C4-2B (cell line): Measurements from ENCODE around the gene TBCB.

Experiments used
- CTCF ChIP-seq: fragments of 450-650 bp; conservative IDR thresholded peaks from 2 replicates; pipeline ENCODE4 v1.5.1; 2017; ENCODE audit warnings: mild to moderate bottlenecking
- ZFX ChIP-seq: fragments of 450-650 bp; IDR thresholded peaks from 2 replicates; pipeline ENCODE4 v1.6.1; 2017

GRCh38 chr19:36128392-36128736 is 13.1 kb downstream of the TBCB start:
- no peak for TF ChIP-seq CTCF
- TF ChIP-seq ZFX = no peak
